HCT116 (cell line): Measurements from ENCODE around the gene EYA2. TPM values are rescaled to one million over a fixed set of nuclear protein-coding genes. Genes with fewer than 3 reads are reported as not detected.

Source experiments
- ATAC-seq: fragments of 200-7000 bp; cut with Tn5 transposase; 2 replicates; pipeline ENCODE4 v1.9.1; 2020; ENCODE audit warnings: mild to moderate bottlenecking, moderate library complexity
- BruUV-seq: library from RNA; stranded (reverse); fragments of 400-500 nt; replicated peaks from 2 replicates; lab custom pipeline; 2021; lab: Mats Ljungman, UMichigan
- CTCF ChIA-PET: fragments of 300-600 bp; sonication (Branson Sonifier 250); formaldehyde crosslinking; loops from one replicate; lab custom pipeline; 2021; ENCODE audit warnings: antibody characterized with exemption; lab: Charles Lee
- POLR2A ChIA-PET: fragments of 300-600, 350-600 bp; sonication (Branson Sonifier 250); formaldehyde crosslinking; loops from one replicate; lab custom pipeline; 2021; ENCODE audit warnings: antibody characterized with exemption; lab: Charles Lee
- RAD21 ChIA-PET, 2 experiments: fragments of 300-600 bp; sonication (Branson Sonifier 250); formaldehyde crosslinking; loops; one replicate each; lab custom pipeline; 2023; ENCODE audit warnings: low total read pairs in 2 of 2; ENCODE audit not compliant: uncharacterized antibody in 2 of 2, unreplicated experiment in 2 of 2, low non-redundant PET in 1 of 2; lab: Charles Lee
- DNase-seq: peaks from one replicate; pipeline ENCODE4 v3.0.0-alpha.2; 2010; ENCODE audit warnings: low read depth, low spot score
- H2AFZ ChIP-seq: fragments of 200-600 bp; shearing (Covaris generic), sonication (generic); 2 replicates; pipeline ENCODE4 v1.6.1; 2017; ENCODE audit warnings: low read depth, mixed run types, mixed read lengths, antibody characterized with exemption, low read length; ENCODE audit not compliant: poor library complexity, severe bottlenecking
- H3K27ac ChIP-seq: 2 replicates; pipeline ENCODE4 v1.5.1; 2012; ENCODE audit warnings: low read depth, low read length
- H3K27me3 ChIP-seq: fragments of 200-600 bp; sonication (generic); 2 replicates; pipeline ENCODE4 v1.6.1; 2016; ENCODE audit warnings: mixed run types, low read length, mixed read lengths; ENCODE audit not compliant: insufficient read depth
- H3K36me3 ChIP-seq, 2 experiments: fragments of 200-500 bp in 1 of 2; fragments of 200-600 bp in 1 of 2; sonication (Bioruptor generic) in 1 of 2; sonication (generic) in 1 of 2; 2 replicates each; pipeline versions ENCODE4 v1.5.1 to v1.6.1; 2014 to 2016; ENCODE audit warnings: low read length in 2 of 2, inconsistent platforms in 1 of 2, mixed read lengths in 1 of 2, mixed run types in 1 of 2; ENCODE audit not compliant: insufficient read depth in 2 of 2, control insufficient read depth in 1 of 2
- H3K4me1 ChIP-seq, 2 experiments: fragments of 200-600 bp in 1 of 2; sonication (generic) in 1 of 2; 2 replicates each; pipeline versions ENCODE4 v1.5.1 to v1.6.1; 2012 to 2017; ENCODE audit warnings: low read length in 2 of 2, inconsistent platforms in 1 of 2, mild to moderate bottlenecking in 1 of 2, mixed read lengths in 1 of 2, mixed run types in 1 of 2, moderate library complexity in 1 of 2; ENCODE audit not compliant: insufficient read depth in 2 of 2, control insufficient read depth in 1 of 2
- H3K4me2 ChIP-seq: fragments of 200-600 bp; sonication (generic); 2 replicates; pipeline ENCODE4 v1.6.1; 2017; ENCODE audit warnings: mixed run types, low read length, mixed read lengths
- H3K4me3 ChIP-seq, 2 experiments: fragments of 200-600 bp in 1 of 2; sonication (generic) in 1 of 2; replicated peaks in 1 of 2; 2 replicates each; pipeline ENCODE4 v1.5.1; 2011 to 2016; ENCODE audit warnings: low read length in 2 of 2, control low read depth in 1 of 2, low read depth in 1 of 2, mild to moderate bottlenecking in 1 of 2, mixed read lengths in 1 of 2, mixed run types in 1 of 2
- H3K79me2 ChIP-seq: fragments of 200-600 bp; sonication (generic); 2 replicates; pipeline ENCODE4 v1.6.1; 2017; ENCODE audit warnings: mild to moderate bottlenecking, mixed run types, low read length, moderate library complexity, mixed read lengths; ENCODE audit not compliant: insufficient read depth
- H3K9ac ChIP-seq: fragments of 200-600 bp; sonication (generic); 2 replicates; pipeline ENCODE4 v1.6.1; 2016; ENCODE audit warnings: low read length, mixed read lengths
- H3K9me2 ChIP-seq: fragments of 200-600 bp; sonication (generic), shearing (Covaris generic); 2 replicates; pipeline ENCODE4 v1.6.1; 2017; ENCODE audit warnings: mixed run types, mild to moderate bottlenecking, moderate library complexity; ENCODE audit not compliant: insufficient read depth
- H3K9me3 ChIP-seq, 2 experiments: fragments of 200-500 bp in 1 of 2; fragments of 200-600 bp in 1 of 2; sonication (Bioruptor generic) in 1 of 2; sonication (generic) in 1 of 2; 2 replicates each; pipeline ENCODE4 v1.6.1; 2014 to 2017; ENCODE audit warnings: low read length in 2 of 2, mixed read lengths in 2 of 2, inconsistent platforms in 1 of 2, low read depth in 1 of 2, mild to moderate bottlenecking in 1 of 2, mixed run types in 1 of 2, moderate library complexity in 1 of 2; ENCODE audit not compliant: control insufficient read depth in 1 of 2, insufficient read depth in 1 of 2
- H4K20me1 ChIP-seq: fragments of 200-600 bp; sonication (generic), shearing (Covaris generic); 2 replicates; pipeline ENCODE4 v1.6.1; 2017; ENCODE audit warnings: mixed run types, mild to moderate bottlenecking, moderate library complexity; ENCODE audit not compliant: insufficient read depth
- EGR1 ChIP-seq: IDR thresholded peaks from 2 replicates; pipeline ENCODE4 v1.6.1; 2012; ENCODE audit warnings: low read depth
- EZH2 ChIP-seq: fragments of 200-600 bp; sonication (generic); IDR thresholded peaks from 2 replicates; pipeline ENCODE4 v1.6.1; 2017; ENCODE audit warnings: antibody characterized with exemption, mixed run types
- EZH2phosphoT487 ChIP-seq: fragments of 200-600 bp; IDR thresholded peaks from 2 replicates; pipeline ENCODE4 v1.6.1; 2018; ENCODE audit warnings: antibody characterized with exemption, borderline replicate concordance
- FOSL1 ChIP-seq: IDR thresholded peaks from 2 replicates; pipeline ENCODE4 v1.6.1; 2012; ENCODE audit warnings: low read depth
- POLR2AphosphoS5 ChIP-seq: IDR thresholded peaks from 2 replicates; pipeline ENCODE4 v1.6.1; 2011; ENCODE audit warnings: mild to moderate bottlenecking, low read depth, low read length, moderate library complexity
- RAD21 ChIP-seq: IDR thresholded peaks from 2 replicates; pipeline ENCODE4 v1.6.1; 2012; ENCODE audit warnings: low read depth, mild to moderate bottlenecking
- SIN3A ChIP-seq: IDR thresholded peaks from 2 replicates; pipeline ENCODE4 v1.6.1; 2012; ENCODE audit warnings: low read depth
- SP1 ChIP-seq: IDR thresholded peaks from 2 replicates; pipeline ENCODE4 v1.6.1; 2012; ENCODE audit warnings: low read depth
- SRF ChIP-seq: IDR thresholded peaks from 2 replicates; pipeline ENCODE4 v1.6.1; 2012; ENCODE audit warnings: low read depth
- TCF7L2 ChIP-seq: IDR thresholded peaks from 2 replicates; pipeline ENCODE4 v1.7.0; 2011; ENCODE audit warnings: borderline replicate concordance, inconsistent platforms; ENCODE audit not compliant: insufficient read depth, insufficient read length; ENCODE audit errors: extremely low read depth
- intact Hi-C: fragments of 100-400 bp; cut with micrococcal nuclease; formaldehyde crosslinking; loops from 2 replicates; pipeline ENCODE4 v1.10.0; 2022
- total RNA-seq: library from RNA; stranded (reverse); gene quantifications from one replicate; pipeline ENCODE4 v1.2.1, GENCODE V29; 2021; ENCODE audit not compliant: unreplicated experiment
- TF ChIP-seq, protein P1 (sequence below): IDR thresholded peaks from 2 replicates; pipeline ENCODE4 v1.6.1; 2012
- TF ChIP-seq, protein P2 (sequence below): IDR thresholded peaks from 2 replicates; pipeline ENCODE4 v1.6.1; 2011; ENCODE audit warnings: mild to moderate bottlenecking, low read length, moderate library complexity; ENCODE audit not compliant: insufficient replicate concordance; ENCODE audit errors: extremely low read depth
- TF ChIP-seq, protein P3 (sequence below): IDR thresholded peaks from 2 replicates; pipeline ENCODE4 v1.6.1; 2012; ENCODE audit warnings: low read depth

The EYA2 gene
- total RNA-seq, 1 experiment from 2014 or later, result not detected

DNA sequence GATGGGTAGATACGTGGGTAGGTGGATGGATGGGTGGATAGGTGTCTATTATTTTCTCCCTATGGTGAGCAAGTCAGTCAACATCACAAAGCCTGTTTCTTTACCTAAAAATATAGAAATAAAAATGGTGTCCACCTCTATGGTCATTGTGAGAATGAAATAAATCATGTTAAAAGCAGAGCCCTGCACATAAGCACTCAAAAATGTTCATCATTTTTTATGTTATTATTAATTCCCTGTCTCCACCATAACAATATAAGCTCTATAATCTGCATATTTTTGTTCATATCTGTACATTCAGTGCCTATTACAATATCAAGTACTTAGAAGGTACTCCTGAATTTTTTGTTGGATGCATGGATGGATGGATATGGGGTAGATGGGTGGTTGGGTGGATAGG lies 284.2 kb downstream of the EYA2 start:
- no peak overlapping the region for H3K27ac ChIP-seq
- RAD21 ChIA-PET, result no interaction called here
- TF ChIP-seq, protein P1, sequence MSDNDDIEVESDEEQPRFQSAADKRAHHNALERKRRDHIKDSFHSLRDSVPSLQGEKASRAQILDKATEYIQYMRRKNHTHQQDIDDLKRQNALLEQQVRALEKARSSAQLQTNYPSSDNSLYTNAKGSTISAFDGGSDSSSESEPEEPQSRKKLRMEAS, result no peak
- no peak for TF ChIP-seq EZH2phosphoT487
- TF ChIP-seq EZH2, result no peak
- no peak for TF ChIP-seq TCF7L2
- no peak for TF ChIP-seq FOSL1
- TF ChIP-seq, protein P2, sequence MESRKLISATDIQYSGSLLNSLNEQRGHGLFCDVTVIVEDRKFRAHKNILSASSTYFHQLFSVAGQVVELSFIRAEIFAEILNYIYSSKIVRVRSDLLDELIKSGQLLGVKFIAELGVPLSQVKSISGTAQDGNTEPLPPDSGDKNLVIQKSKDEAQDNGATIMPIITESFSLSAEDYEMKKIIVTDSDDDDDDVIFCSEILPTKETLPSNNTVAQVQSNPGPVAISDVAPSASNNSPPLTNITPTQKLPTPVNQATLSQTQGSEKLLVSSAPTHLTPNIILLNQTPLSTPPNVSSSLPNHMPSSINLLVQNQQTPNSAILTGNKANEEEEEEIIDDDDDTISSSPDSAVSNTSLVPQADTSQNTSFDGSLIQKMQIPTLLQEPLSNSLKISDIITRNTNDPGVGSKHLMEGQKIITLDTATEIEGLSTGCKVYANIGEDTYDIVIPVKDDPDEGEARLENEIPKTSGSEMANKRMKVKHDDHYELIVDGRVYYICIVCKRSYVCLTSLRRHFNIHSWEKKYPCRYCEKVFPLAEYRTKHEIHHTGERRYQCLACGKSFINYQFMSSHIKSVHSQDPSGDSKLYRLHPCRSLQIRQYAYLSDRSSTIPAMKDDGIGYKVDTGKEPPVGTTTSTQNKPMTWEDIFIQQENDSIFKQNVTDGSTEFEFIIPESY, result no peak
- TF ChIP-seq EGR1, result no peak
- TF ChIP-seq SP1, result no peak
- TF ChIP-seq, protein P3, sequence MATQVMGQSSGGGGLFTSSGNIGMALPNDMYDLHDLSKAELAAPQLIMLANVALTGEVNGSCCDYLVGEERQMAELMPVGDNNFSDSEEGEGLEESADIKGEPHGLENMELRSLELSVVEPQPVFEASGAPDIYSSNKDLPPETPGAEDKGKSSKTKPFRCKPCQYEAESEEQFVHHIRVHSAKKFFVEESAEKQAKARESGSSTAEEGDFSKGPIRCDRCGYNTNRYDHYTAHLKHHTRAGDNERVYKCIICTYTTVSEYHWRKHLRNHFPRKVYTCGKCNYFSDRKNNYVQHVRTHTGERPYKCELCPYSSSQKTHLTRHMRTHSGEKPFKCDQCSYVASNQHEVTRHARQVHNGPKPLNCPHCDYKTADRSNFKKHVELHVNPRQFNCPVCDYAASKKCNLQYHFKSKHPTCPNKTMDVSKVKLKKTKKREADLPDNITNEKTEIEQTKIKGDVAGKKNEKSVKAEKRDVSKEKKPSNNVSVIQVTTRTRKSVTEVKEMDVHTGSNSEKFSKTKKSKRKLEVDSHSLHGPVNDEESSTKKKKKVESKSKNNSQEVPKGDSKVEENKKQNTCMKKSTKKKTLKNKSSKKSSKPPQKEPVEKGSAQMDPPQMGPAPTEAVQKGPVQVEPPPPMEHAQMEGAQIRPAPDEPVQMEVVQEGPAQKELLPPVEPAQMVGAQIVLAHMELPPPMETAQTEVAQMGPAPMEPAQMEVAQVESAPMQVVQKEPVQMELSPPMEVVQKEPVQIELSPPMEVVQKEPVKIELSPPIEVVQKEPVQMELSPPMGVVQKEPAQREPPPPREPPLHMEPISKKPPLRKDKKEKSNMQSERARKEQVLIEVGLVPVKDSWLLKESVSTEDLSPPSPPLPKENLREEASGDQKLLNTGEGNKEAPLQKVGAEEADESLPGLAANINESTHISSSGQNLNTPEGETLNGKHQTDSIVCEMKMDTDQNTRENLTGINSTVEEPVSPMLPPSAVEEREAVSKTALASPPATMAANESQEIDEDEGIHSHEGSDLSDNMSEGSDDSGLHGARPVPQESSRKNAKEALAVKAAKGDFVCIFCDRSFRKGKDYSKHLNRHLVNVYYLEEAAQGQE, result no peak
- TF ChIP-seq SRF, result no peak
- TF ChIP-seq SIN3A, result no peak
- TF ChIP-seq RAD21, result no peak
- TF ChIP-seq POLR2AphosphoS5, result no peak
- TF ChIP-seq, all 23 proteins: peak for 0
- no peaks in the 10 kb centered on the region for H3K27me3 ChIP-seq
- no peaks in the 10 kb centered on the region for H3K9me2 ChIP-seq
- DNase-seq (no peak), ATAC-seq (no peak)
- ChIA-PET POLR2A (no interaction called here), CTCF (no interaction called here)
- H3K9me3 ChIP-seq, result no peaks in the 10 kb centered on the region
- H3K4me3 ChIP-seq, result no peak overlapping the region
- no TSS peak for BruUV-seq
- H3K36me3 ChIP-seq, result no peaks in the 10 kb centered on the region
- H3K4me2 ChIP-seq, result no peak overlapping the region
- intact Hi-C loops, result no loop called here
- no peaks in the 10 kb centered on the region for H4K20me1 ChIP-seq
- no peak overlapping the region for H3K9ac ChIP-seq
- peaks cover 0 to 5% of the 10 kb centered on the region in 2 experiments; a peak in 2 of 4 replicates for H3K4me1 ChIP-seq
- no peak overlapping the region for H2AFZ ChIP-seq
- H3K79me2 ChIP-seq, result no peaks in the 10 kb centered on the region
